ENCODE results near the gene ADH5. TPM values are rescaled to one million over a fixed set of nuclear protein-coding genes. Genes with fewer than 3 reads are reported as not detected.

Gene ADH5
- total and polyA plus RNA-seq, 10 of the 15 experiments (the other 5 are each of a cell fraction or from before 2014, with no cell fraction given) = 48.5 to 159 (median 95.3) TPM

GRCh38 chr4:99088481-99089365 is at the start of gene ADH5 (continued):
- TF ChIP-seq MAX (IDR thresholded peaks at IDR 0.05; ENCODE audit: low read depth, low read length) (0 out of 2 replicates have a peak, but pooled peaks have one; percentile 29), MLLT1 (IDR thresholded peaks at IDR 0.05) (peak; percentile 13; the same call in 1 of the 2 replicates), BHLHE40 (IDR thresholded peaks at IDR 0.05; ENCODE audit: borderline replicate concordance in 1 of 2, low read depth in 2 of 2, low read length in 1 of 2) (peak; percentile 26 to 55; a peak in 2 of 4 replicates), PML (IDR thresholded peaks at IDR 0.05; ENCODE audit: low read length) (peak; percentile 92), CTCF (IDR thresholded peaks at IDR 0.05 in 2 of 3, conservative IDR thresholded peaks at IDR 0.05 in 1 of 3; ENCODE audit: control insufficient read depth in 2 of 3, extremely low read depth in 1 of 3, insufficient read depth in 1 of 3, low read depth in 3 of 3, low read length in 3 of 3) (no peak), ZBTB11 (CRISPR knock-in tag; IDR thresholded peaks at IDR 0.05) (no peak), SIN3A (IDR thresholded peaks at IDR 0.05; ENCODE audit: low read depth, low read length) (no peak), ZNF207 (IDR thresholded peaks at IDR 0.05; ENCODE audit: borderline replicate concordance) (no peak), RAD21 (IDR thresholded peaks at IDR 0.05; ENCODE audit: insufficient read depth, low read depth, low read length) (no peak), ATF7 (IDR thresholded peaks at IDR 0.05; ENCODE audit: low read depth) (no peak), ZNF622 (IDR thresholded peaks at IDR 0.05) (no peak), RELB (IDR thresholded peaks at IDR 0.05; ENCODE audit: low read depth) (peak; percentile 43; the same call in 1 of the 2 replicates), TCF12 (IDR thresholded peaks at IDR 0.05; ENCODE audit: low read depth, low read length) (0 out of 2 replicates have a peak, but pooled peaks have one; percentile 7), REST (IDR thresholded peaks at IDR 0.05; ENCODE audit: low read depth, low read length) (no peak), HDAC6 (IDR thresholded peaks at IDR 0.05; ENCODE audit: unreplicated experiment) (no peak)

All from GM12878 (cell line).